Lung (tissue), 12 donors: ENCODE data around the gene LPCAT2. TPM values are rescaled to one million over a fixed set of nuclear protein-coding genes. Genes with fewer than 3 reads are reported as not detected.

Experiments used
- ATAC-seq: fragments of 200-7000 bp; cut with Tn5 transposase; one replicate; pipeline ENCODE4 v1.9.1; 2020; ENCODE audit warnings: moderate number of reproducible peaks; ENCODE audit not compliant: insufficient read depth, low FRiP score
- DNase-seq, 3 donors: peaks; one replicate each; pipeline ENCODE4 v3.0.0-alpha.2; 2013 to 2017
- H3K27ac ChIP-seq, 2 donors: one replicate each; pipeline ENCODE4 v1.5.1; 2013; ENCODE audit warnings: mild to moderate bottlenecking in 2 of 2, moderate library complexity in 2 of 2, control low read depth in 1 of 2, inconsistent platforms in 1 of 2, low read depth in 1 of 2, low read length in 1 of 2
- H3K27me3 ChIP-seq, 3 donors: one replicate each; pipeline ENCODE4 v1.5.1; 2013; ENCODE audit warnings: low read length in 2 of 3; ENCODE audit not compliant: control insufficient read depth in 3 of 3, insufficient read depth in 3 of 3
- H3K36me3 ChIP-seq, 4 donors: one replicate each; pipeline ENCODE4 v1.5.1; 2013; ENCODE audit warnings: low read length in 4 of 4, mild to moderate bottlenecking in 1 of 4, moderate library complexity in 1 of 4; ENCODE audit not compliant: control insufficient read depth in 4 of 4, insufficient read depth in 4 of 4
- H3K4me1 ChIP-seq, 5 donors: one replicate each; pipeline ENCODE4 v1.5.1; 2013; ENCODE audit warnings: low read length in 5 of 5, mild to moderate bottlenecking in 2 of 5, moderate library complexity in 1 of 5; ENCODE audit not compliant: control insufficient read depth in 5 of 5, insufficient read depth in 5 of 5
- H3K4me3 ChIP-seq: one replicate; pipeline ENCODE4 v1.5.1; 2013; ENCODE audit warnings: mild to moderate bottlenecking, control low read depth, moderate library complexity
- H3K9ac ChIP-seq, 2 donors: one replicate each; pipeline ENCODE4 v1.5.1; 2013; ENCODE audit warnings: low read length in 2 of 2, control low read depth in 1 of 2; ENCODE audit not compliant: insufficient read depth in 1 of 2
- H3K9me3 ChIP-seq, 4 donors: one replicate each; pipeline ENCODE4 v1.5.1; 2013; ENCODE audit warnings: low read length in 3 of 4, mild to moderate bottlenecking in 1 of 4, moderate library complexity in 1 of 4; ENCODE audit not compliant: control insufficient read depth in 4 of 4, insufficient read depth in 3 of 4
- CTCF ChIP-seq: IDR thresholded peaks from 2 replicates; pipeline ENCODE4 v1.5.1; 2012; ENCODE audit warnings: mild to moderate bottlenecking; ENCODE audit errors: control extremely low read depth, extremely low read depth
- WGBS, 2 donors: extraction: QIAGEN DNeasy Blood & Tissue Kit; methylation state at CpG; one replicate each; pipeline ENCODE4 v1.1.7; 2013; 5-methylcytosine and 5-hydroxymethylcytosine counted together
- polyA plus RNA-seq, 2 donors: library from polyadenylated mRNA; stranded (reverse); fragments of 200-250 nt; gene quantifications; one replicate each; pipeline ENCODE4 v1.2.1, GENCODE V29; 2013
- total RNA-seq, 2 donors: library from RNA; depleted of rRNA in 1 of 2; stranded (reverse); fragments of >200 nt in 1 of 2; gene quantifications; one replicate each; pipeline ENCODE4 v1.2.1, GENCODE V29; 2014 to 2021
- donor health status: control.
- donor health status: control.
- donor health status: Bipolar disorder and iron deficiency.
- donor health status: healthy.
- donor health status: DM: yes; HTN: yes; CAD: no.

The LPCAT2 gene
- total and polyA plus RNA-seq, 4 donors: 9.5 to 25.3 (median 19.4) TPM

GRCh38 chr16:55577887-55578286 is 69.0 kb downstream of the LPCAT2 start:
- H3K9me3 ChIP-seq: no peaks in the 10 kb centered on the region
- no peak for TF ChIP-seq CTCF
- H3K4me1 ChIP-seq: no peaks in the 10 kb centered on the region
- no peak overlapping the region for H3K4me3 ChIP-seq
- no peaks in the 10 kb centered on the region for H3K27me3 ChIP-seq
- H3K27ac ChIP-seq: no peak overlapping the region
- no peak for DNase-seq
- H3K9ac ChIP-seq: no peak overlapping the region
- WGBS, 2 donors: 76 to 77% methylated on average over 3 of the region's 3 CpGs
- ATAC-seq: no peak
- peaks cover 3 to 15% (median 8%) of the 10 kb centered on the region in 4 donors for H3K36me3 ChIP-seq

GRCh38 chr16:55585631-55586030 is 76.8 kb downstream of the LPCAT2 start:
- no peak overlapping the region for H3K9ac ChIP-seq
- H3K27ac ChIP-seq: no peak overlapping the region
- no peaks in the 10 kb centered on the region for H3K36me3 ChIP-seq
- DNase-seq (no peak), ATAC-seq (no peak)
- no peaks in the 10 kb centered on the region for H3K9me3 ChIP-seq
- 80 to 94% methylated on average over 2 of the region's 2 CpGs for WGBS, 2 donors
- TF ChIP-seq CTCF: no peak
- no peak overlapping the region for H3K4me3 ChIP-seq
- no peaks in the 10 kb centered on the region for H3K4me1 ChIP-seq
- H3K27me3 ChIP-seq: no peaks in the 10 kb centered on the region

- no peak overlapping the region for H3K27ac ChIP-seq
- no peak for ATAC-seq
- H3K4me3 ChIP-seq: no peak overlapping the region
- WGBS, 2 donors: 59 to 72% methylated on average over 6 of the region's 6 CpGs
- no peak for DNase-seq
- H3K9ac ChIP-seq: no peak overlapping the region
- H3K9me3 ChIP-seq: no peaks in the 10 kb centered on the region
- H3K36me3 ChIP-seq: no peaks in the 10 kb centered on the region
- H3K4me1 ChIP-seq: no peaks in the 10 kb centered on the region
- no peak for TF ChIP-seq CTCF
- H3K27me3 ChIP-seq: no peaks in the 10 kb centered on the region
These were observed 79.9 kb downstream of the LPCAT2 start for GRCh38 chr16:55588799-55589198.

GRCh38 chr16:55592306-55592705 is 83.4 kb downstream of the LPCAT2 start:
- ATAC-seq: no peak
- DNase-seq: no peak
- no peak for TF ChIP-seq CTCF

More at GRCh38 chr16:55592306-55592705, 83.4 kb downstream of the LPCAT2 start:
- Histone ChIP-seq H3K4me1 (no peaks in the 10 kb centered on the region), H3K27ac (no peak overlapping the region), H3K9ac (no peak overlapping the region), H3K36me3 (no peaks in the 10 kb centered on the region), H3K4me3 (no peak overlapping the region), H3K9me3 (no peaks in the 10 kb centered on the region), H3K27me3 (no peaks in the 10 kb centered on the region)
